GM19238 (cell line): ENCODE results near the gene BCAS3.
"Not testable (repeated sequence)": the region's sequence is repeated elsewhere in the genome, so short reads cannot be mapped to it uniquely, and the experiment has no call there.

Experiments used
- DNase-seq: peaks from one replicate; pipeline ENCODE4 v3.0.0; 2011; ENCODE audit warnings: low spot score; ENCODE audit not compliant: insufficient read length

The BCAS3 gene

GRCh38 chr17:60674637-60675036 is 3.0 kb upstream of the BCAS3 start:
- DNase-seq, result not testable (repeated sequence)

- DNase-seq, result no peak
Observed at GRCh38 chr17:60675997-60676396, 1.7 kb upstream of the BCAS3 start.

- DNase-seq, result no peak
Observed at GRCh38 chr17:60676758-60677307, 818 bp upstream of the BCAS3 start.

GRCh38 chr17:60678118-60678444 is 430 bp downstream of the BCAS3 start:
- no peak for DNase-seq

GRCh38 chr17:60679287-60679686 is 1.6 kb downstream of the BCAS3 start:
- no peak for DNase-seq

GRCh38 chr17:60680754-60681153 is 3.1 kb downstream of the BCAS3 start:
- DNase-seq, result no peak

- DNase-seq, result no peak
Observed at GRCh38 chr17:60685437-60685836, 7.8 kb downstream of the BCAS3 start.

GRCh38 chr17:60695960-60696359 is 18.3 kb downstream of the BCAS3 start:
- DNase-seq, result no peak

- DNase-seq, result no peak
Observed at GRCh38 chr17:60699090-60699489, 21.4 kb downstream of the BCAS3 start.

GRCh38 chr17:60704170-60704569 is 26.5 kb downstream of the BCAS3 start:
- DNase-seq, result no peak

GRCh38 chr17:60712675-60713074 is 35.0 kb downstream of the BCAS3 start:
- DNase-seq, result no peak

GRCh38 chr17:60713608-60714007 is 36.0 kb downstream of the BCAS3 start:
- no peak for DNase-seq

- no peak for DNase-seq
Observed at GRCh38 chr17:60716766-60717165, 39.1 kb downstream of the BCAS3 start.

GRCh38 chr17:60717814-60718213 is 40.2 kb downstream of the BCAS3 start:
- no peak for DNase-seq

GRCh38 chr17:60720763-60721531 is 43.3 kb downstream of the BCAS3 start:
- peak; percentile 30 for DNase-seq

- DNase-seq, result no peak
Observed at GRCh38 chr17:60724647-60725046, 47.0 kb downstream of the BCAS3 start.

- DNase-seq, result no peak
Observed at GRCh38 chr17:60729854-60730253, 52.2 kb downstream of the BCAS3 start.

GRCh38 chr17:60730273-60730672 is 52.6 kb downstream of the BCAS3 start:
- no peak for DNase-seq

- DNase-seq, result no peak
Observed at GRCh38 chr17:60738287-60738686, 60.6 kb downstream of the BCAS3 start.

- DNase-seq, result no peak
Observed at GRCh38 chr17:60740584-60740983, 62.9 kb downstream of the BCAS3 start.

GRCh38 chr17:60741031-60741430 is 63.4 kb downstream of the BCAS3 start:
- no peak for DNase-seq

- no peak for DNase-seq
Observed at GRCh38 chr17:60743282-60743681, 65.6 kb downstream of the BCAS3 start.

- DNase-seq, result no peak
Observed at GRCh38 chr17:60743799-60744198, 66.1 kb downstream of the BCAS3 start.
